HepG2 (cell line): Measurements from ENCODE around the gene GTF3C5. TPM values are rescaled to one million over a fixed set of nuclear protein-coding genes. Genes with fewer than 3 reads are reported as not detected.

ENCODE experiments used
- ATAC-seq: fragments of 200-7000 bp; cut with Tn5 transposase; 3 replicates; pipeline ENCODE4 v1.9.1; 2020; ENCODE audit warnings: mild to moderate bottlenecking, moderate library complexity
- BruUV-seq: library from RNA; stranded (reverse); fragments of 400-500 nt; replicated peaks from 2 replicates; lab custom pipeline; 2021; lab: Mats Ljungman, UMichigan
- CTCF ChIA-PET: fragments of 300-600 bp; formaldehyde crosslinking; extraction: SDS; loops from one replicate; lab custom pipeline; 2021; ENCODE audit warnings: low total read pairs, inconsistent platforms, low intra/inter-chr PET ratio; lab: Yijun Ruan, JAX
- POLR2A ChIA-PET: fragments of 350-600 bp; sonication (Branson Sonifier 250); formaldehyde crosslinking; loops from one replicate; lab custom pipeline; 2020; ENCODE audit warnings: antibody characterized with exemption, inconsistent platforms; lab: Yijun Ruan, JAX
- DNase-seq: peaks from one replicate; pipeline ENCODE4 v3.0.0-alpha.2; 2015; ENCODE audit warnings: low spot score
- FAIRE-seq: peaks from 3 replicates; lab custom pipeline; 2011; peaks lifted over from hg19 to GRCh38; lab: Jason Lieb, UNC
- H2AFZ ChIP-seq: one replicate; pipeline ENCODE4 v1.6.1; 2011; ENCODE audit warnings: low read length, inconsistent platforms
- H3K27ac ChIP-seq: fragments of 300-600 bp; 3 replicates; pipeline ENCODE4 v1.8.0; 2011; ENCODE audit warnings: mixed run types, mild to moderate bottlenecking, mixed read lengths, low read length, inconsistent platforms; ENCODE audit not compliant: insufficient read depth; ENCODE audit errors: extremely low read length
- H3K27me3 ChIP-seq, 2 experiments: fragments of 200-600 bp in 1 of 2; 2 replicates in 1 of 2; 3 replicates in 1 of 2; pipeline versions ENCODE4 v1.6.0 to v1.8.0; 2011; ENCODE audit warnings: low read length in 2 of 2, mild to moderate bottlenecking in 2 of 2, moderate library complexity in 2 of 2, inconsistent platforms in 1 of 2; ENCODE audit not compliant: insufficient read depth in 2 of 2, control insufficient read depth in 1 of 2
- H3K36me3 ChIP-seq, 2 experiments: fragments of 200-600 bp in 1 of 2; replicated peaks in 1 of 2; 2 replicates in 1 of 2; 3 replicates in 1 of 2; pipeline versions ENCODE4 v1.5.1 to v1.8.0; 2011; ENCODE audit warnings: low read length in 2 of 2, inconsistent platforms in 1 of 2; ENCODE audit not compliant: insufficient read depth in 2 of 2, control insufficient read depth in 1 of 2
- H3K4me1 ChIP-seq: 2 replicates; pipeline ENCODE4 v1.5.1; 2012; ENCODE audit warnings: low read length, inconsistent platforms; ENCODE audit not compliant: insufficient read depth
- H3K4me2 ChIP-seq: 2 replicates; pipeline ENCODE4 v1.6.0; 2011; ENCODE audit warnings: low read depth, low read length, inconsistent platforms
- H3K4me3 ChIP-seq, 3 experiments: fragments of 200-600 bp in 1 of 3; sonication (generic), shearing (Covaris generic) in 1 of 3; replicated peaks in 1 of 3; 2 replicates each; pipeline ENCODE4 v1.5.1; 2011 to 2016; ENCODE audit warnings: low read length in 3 of 3, inconsistent platforms in 2 of 3, low read depth in 2 of 3, mild to moderate bottlenecking in 2 of 3, control low read depth in 1 of 3, mixed read lengths in 1 of 3; ENCODE audit not compliant: insufficient read depth in 1 of 3
- H3K79me2 ChIP-seq: one replicate; pipeline ENCODE4 v1.6.1; 2011; ENCODE audit warnings: low read length, inconsistent platforms; ENCODE audit not compliant: insufficient read depth
- H3K9ac ChIP-seq: 2 replicates; pipeline ENCODE4 v1.6.0; 2011; ENCODE audit warnings: mild to moderate bottlenecking, low read depth, low read length, inconsistent platforms; ENCODE audit not compliant: insufficient read depth
- H3K9me3 ChIP-seq: 2 replicates; pipeline ENCODE4 v1.5.1; 2012; ENCODE audit warnings: mild to moderate bottlenecking, low read length
- H4K20me1 ChIP-seq: 2 replicates; pipeline ENCODE4 v1.6.0; 2011; ENCODE audit warnings: inconsistent platforms, mild to moderate bottlenecking, low read length, moderate library complexity; ENCODE audit not compliant: insufficient read depth
- AHDC1 ChIP-seq: sonication (generic); formaldehyde crosslinking; IDR thresholded peaks from 2 replicates; pipeline ENCODE4 v1.5.1; 2020; ENCODE audit warnings: mild to moderate bottlenecking, missing genetic modification reagents, borderline replicate concordance
- WGBS: methylation state at CpG from one replicate; pipeline ENCODE4 v1.1.6; 2017; ENCODE audit warnings: low lambda C conversion rate; 5-methylcytosine and 5-hydroxymethylcytosine counted together
- in situ Hi-C: cut with HindIII; loops from 2 replicates; pipeline ENCODE4 v1.10.0; 2017; ENCODE audit warnings: low pct_unique_long_range_greater_than_20kb; ENCODE audit not compliant: extremely low pct_ligation_motif_present
- intact Hi-C: fragments of 100-400 bp; cut with micrococcal nuclease; formaldehyde crosslinking; loops from one replicate; pipeline ENCODE4 v1.10.0; 2022; ENCODE audit not compliant: unreplicated experiment
- polyA plus RNA-seq, 8 experiments: library from polyadenylated mRNA; depleted of rRNA in 3 of 8; stranded (reverse) in 7 of 8; unstranded in 1 of 8; fragments of >200 nt; fragmentation: Illumina TruSeq in 4 of 8; extraction: Trizol in 4 of 8; gene quantifications; 2 replicates each; pipeline versions ENCODE4 v1.2.1 to v1.2.3, GENCODE V29; 2011 to 2016; ENCODE audit warnings: low read depth in 4 of 8, missing spikeins in 1 of 8, mixed read lengths in 1 of 8; ENCODE audit not compliant: insufficient read depth in 1 of 8
- total RNA-seq, 5 experiments: library from RNA; depleted of rRNA; stranded (reverse); fragments of >200 nt; fragmentation: Illumina TruSeq; extraction: Trizol; gene quantifications; 2 replicates each; pipeline ENCODE4 v1.2.3, GENCODE V29; 2016; ENCODE audit warnings: low read depth in 1 of 5

Gene GTF3C5
- total and polyA plus RNA-seq, 2 of the 13 experiments (the other 11 are each of a cell fraction or from before 2014, with no cell fraction given), result 66.9 to 92.6 TPM

GRCh38 chr9:133063159-133063499 is 32.3 kb downstream of the GTF3C5 start:
- 85% methylated on average over 8 of the region's 8 CpGs for WGBS
- ATAC-seq, result no peak
- FAIRE-seq, result no peak
- Histone ChIP-seq H3K4me1 (peaks cover 34% of the 10 kb centered on the region), H3K9me3 (no peaks in the 10 kb centered on the region), H3K36me3 (peaks cover 0 to 2% of the 10 kb centered on the region in 2 experiments; a peak in 1 of 5 replicates), H3K27me3 (no peaks in the 10 kb centered on the region), H4K20me1 (no peaks in the 10 kb centered on the region), H3K27ac (no peak overlapping the region), H3K9ac (no peak overlapping the region), H2AFZ (no peak overlapping the region), H3K4me2 (no peak overlapping the region), H3K79me2 (no peaks in the 10 kb centered on the region), H3K4me3 (no peak overlapping the region)
- no peak for TF ChIP-seq AHDC1 (CRISPR knock-in tag)
- no TSS peak for BruUV-seq
- in situ Hi-C loops (no loop called here), intact Hi-C loops (no loop called here)
- CTCF ChIA-PET, result no interaction called here
- POLR2A ChIA-PET, result no interaction called here
- no peak for DNase-seq
